Smooth muscle cell (in vitro differentiated cells): ENCODE results near the gene PLCB1. TPM values are rescaled to one million over a fixed set of nuclear protein-coding genes. Genes with fewer than 3 reads are reported as not detected.
"Not testable (repeated sequence)": the region's sequence is repeated elsewhere in the genome, so short reads cannot be mapped to it uniquely, and the experiment has no call there.

ENCODE experiments used
- DNase-seq: peaks from one replicate; lab custom pipeline; 2025; ENCODE audit not compliant: unreplicated experiment; lab: John Stamatoyannopoulos, UW
- H2AFZ ChIP-seq: fragments of 200-600 bp; sonication (generic); 2 replicates; pipeline ENCODE4 v1.6.0; 2016; ENCODE audit warnings: antibody characterized with exemption, low read depth, mild to moderate bottlenecking
- H3F3A ChIP-seq: fragments of 200-600 bp; sonication (generic); 2 replicates; pipeline ENCODE4 v1.6.0; 2017; ENCODE audit warnings: antibody characterized with exemption, low read depth
- H3K27ac ChIP-seq: fragments of 200-600 bp; sonication (generic); 2 replicates; pipeline ENCODE4 v1.5.1; 2016; ENCODE audit warnings: low read depth, mild to moderate bottlenecking
- H3K27me3 ChIP-seq: fragments of 200-600 bp; sonication (generic); 2 replicates; pipeline ENCODE4 v1.6.1; 2016; ENCODE audit warnings: low read depth, mild to moderate bottlenecking
- H3K36me3 ChIP-seq: fragments of 200-600 bp; sonication (generic); 2 replicates; pipeline ENCODE4 v1.5.1; 2016; ENCODE audit warnings: low read depth
- H3K4me1 ChIP-seq: fragments of 200-600 bp; sonication (generic); 2 replicates; pipeline ENCODE4 v1.5.1; 2016; ENCODE audit warnings: low read depth
- H3K4me2 ChIP-seq: fragments of 200-600 bp; sonication (generic); 2 replicates; pipeline ENCODE4 v1.6.0; 2016; ENCODE audit warnings: mild to moderate bottlenecking
- H3K4me3 ChIP-seq: fragments of 200-600 bp; sonication (generic); 2 replicates; pipeline ENCODE4 v1.5.1; 2016; ENCODE audit warnings: mild to moderate bottlenecking
- H3K79me2 ChIP-seq: fragments of 200-600 bp; sonication (generic); 2 replicates; pipeline ENCODE4 v1.6.0; 2016; ENCODE audit warnings: low read depth, mild to moderate bottlenecking
- H3K9ac ChIP-seq: fragments of 200-600 bp; sonication (generic); 2 replicates; pipeline ENCODE4 v1.6.0; 2016; ENCODE audit warnings: low read depth
- H3K9me3 ChIP-seq: fragments of 200-600 bp; sonication (generic); replicated peaks from 2 replicates; pipeline ENCODE4 v1.5.1; 2016; ENCODE audit warnings: low read depth
- H4K20me1 ChIP-seq: fragments of 200-600 bp; sonication (generic); 2 replicates; pipeline ENCODE4 v1.6.0; 2016; ENCODE audit warnings: low read depth
- CTCF ChIP-seq: fragments of 200-600 bp; sonication (generic); IDR thresholded peaks from 2 replicates; pipeline ENCODE4 v1.5.1; 2017; ENCODE audit warnings: borderline replicate concordance, mild to moderate bottlenecking, antibody characterized with exemption; ENCODE audit not compliant: insufficient read depth, poor library complexity, severe bottlenecking
- WGBS: methylation state at CpG from one replicate; pipeline ENCODE4 v1.1.7; 2016; ENCODE audit warnings: low lambda C conversion rate; 5-methylcytosine and 5-hydroxymethylcytosine counted together
- polyA plus RNA-seq: library from polyadenylated mRNA; unstranded; fragments of >200 nt; fragmentation: Nextera tagmentation; extraction: Ambion mirVana; gene quantifications from 2 replicates; pipeline ENCODE4 v1.2.1, GENCODE V29; 2016
- total RNA-seq: library from RNA; depleted of rRNA; stranded (reverse); fragments of >200 nt; gene quantifications from 2 replicates; pipeline ENCODE4 v1.2.3, GENCODE V29; 2014

The PLCB1 gene
- total and polyA plus RNA-seq, 2 experiments from 2014 or later: 4.7 to 25.3 TPM

DNA sequence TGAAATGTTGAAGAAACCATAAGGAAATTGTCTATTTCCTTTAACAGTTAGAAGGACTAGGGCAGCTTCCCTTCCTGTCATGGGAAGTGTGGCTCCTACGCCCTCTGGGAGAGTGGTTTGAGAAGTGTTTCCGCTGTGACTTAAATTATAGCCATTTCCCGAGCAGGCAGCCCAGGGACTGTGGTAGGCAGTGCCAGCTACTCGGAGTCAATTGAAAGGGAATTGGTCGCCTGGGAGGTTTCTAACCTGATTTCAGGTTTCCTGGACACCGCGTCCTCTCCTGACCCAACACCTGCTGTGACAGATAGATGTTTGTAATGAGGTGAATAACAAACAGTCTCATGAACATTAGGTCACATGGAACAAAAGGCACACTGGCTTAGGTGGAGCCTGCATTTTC lies 680.8 kb downstream of the PLCB1 start:
- no peak for TF ChIP-seq CTCF
- Histone ChIP-seq H3K36me3 (no peaks in the 10 kb centered on the region), H3K27ac (no peak overlapping the region), H3F3A (no peaks in the 10 kb centered on the region), H3K4me1 (no peaks in the 10 kb centered on the region), H3K9me3 (no peaks in the 10 kb centered on the region), H2AFZ (no peak overlapping the region), H3K27me3 (no peaks in the 10 kb centered on the region), H3K4me3 (no peak overlapping the region), H3K4me2 (no peak overlapping the region), H3K9ac (no peak overlapping the region), H3K79me2 (no peaks in the 10 kb centered on the region), H4K20me1 (no peaks in the 10 kb centered on the region)
- WGBS: 73% methylated on average over 7 of the region's 7 CpGs
- DNase-seq: no peak

GRCh38 chr20:8815208-8815607 lies 683.1 kb downstream of the PLCB1 start:
- Histone ChIP-seq H3F3A (no peaks in the 10 kb centered on the region), H2AFZ (no peak overlapping the region), H3K36me3 (no peaks in the 10 kb centered on the region), H4K20me1 (no peaks in the 10 kb centered on the region), H3K4me1 (no peaks in the 10 kb centered on the region), H3K4me3 (no peak overlapping the region), H3K9me3 (no peaks in the 10 kb centered on the region), H3K9ac (no peak overlapping the region), H3K27ac (no peak overlapping the region), H3K4me2 (no peak overlapping the region), H3K27me3 (no peaks in the 10 kb centered on the region), H3K79me2 (no peaks in the 10 kb centered on the region)
- DNase-seq: no peak
- 96% methylated on average over 4 of the region's 4 CpGs for WGBS
- TF ChIP-seq CTCF: no peak

DNA sequence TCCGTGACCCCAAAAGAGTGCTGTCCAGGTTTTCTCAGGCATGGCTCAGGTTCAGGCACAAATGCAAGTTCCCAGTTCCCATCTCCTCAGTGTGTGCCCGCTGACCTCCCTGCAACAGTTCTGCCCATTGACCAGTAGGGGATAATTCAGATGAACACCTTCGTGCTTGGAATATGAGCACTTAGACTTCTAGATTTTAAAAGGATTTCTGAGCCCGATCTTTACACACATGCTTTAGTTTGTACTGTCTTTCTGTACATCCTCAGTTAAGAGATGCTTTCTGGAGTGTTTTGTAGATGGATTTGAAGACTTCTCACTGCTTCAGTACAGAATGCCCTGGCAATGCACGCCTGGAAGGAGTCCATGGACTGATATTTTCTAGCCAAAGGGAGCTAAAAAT lies 697.2 kb downstream of the PLCB1 start:
- 88% methylated on average over 5 of the region's 5 CpGs for WGBS

GRCh38 chr20:8834294-8834693 lies 702.2 kb downstream of the PLCB1 start:
- H3F3A ChIP-seq, H3K9ac ChIP-seq, H3K4me2 ChIP-seq, H2AFZ ChIP-seq, H3K4me1 ChIP-seq, H3K79me2 ChIP-seq, H4K20me1 ChIP-seq, H3K36me3 ChIP-seq, H3K9me3 ChIP-seq, H3K27me3 ChIP-seq, H3K27ac ChIP-seq, H3K4me3 ChIP-seq, DNase-seq: not testable (repeated sequence)
- 83% methylated on average over 3 of the region's 3 CpGs for WGBS

More for the DNA sequence above, 697.2 kb downstream of the PLCB1 start:
- no peaks in the 10 kb centered on the region for H3K9me3 ChIP-seq
- H3K4me3 ChIP-seq: no peak overlapping the region
- H3K9ac ChIP-seq: no peak overlapping the region
- no peak overlapping the region for H2AFZ ChIP-seq
- no peaks in the 10 kb centered on the region for H3K79me2 ChIP-seq
- no peak for TF ChIP-seq CTCF
- no peak for DNase-seq
- no peaks in the 10 kb centered on the region for H3F3A ChIP-seq
- no peaks in the 10 kb centered on the region for H3K27me3 ChIP-seq
- H4K20me1 ChIP-seq: no peaks in the 10 kb centered on the region
- H3K4me2 ChIP-seq: no peak overlapping the region
- H3K27ac ChIP-seq: no peak overlapping the region
- no peaks in the 10 kb centered on the region for H3K4me1 ChIP-seq
- no peaks in the 10 kb centered on the region for H3K36me3 ChIP-seq
